Muscle of leg (tissue), 11 donors: Measurements from ENCODE around the gene NECAP2. TPM values are rescaled to one million over a fixed set of nuclear protein-coding genes. Genes with fewer than 3 reads are reported as not detected.
"Not testable (repeated sequence)": the region's sequence is repeated elsewhere in the genome, so short reads cannot be mapped to it uniquely, and the experiment has no call there.

Experiments
- DNase-seq: peaks from one replicate; pipeline ENCODE4 v3.0.0; 2013
- H3K27ac ChIP-seq: one replicate; pipeline ENCODE4 v1.5.1; 2013; ENCODE audit warnings: mild to moderate bottlenecking, low read length, control low read depth
- H3K27me3 ChIP-seq: one replicate; pipeline ENCODE4 v1.6.1; 2013; ENCODE audit warnings: low read length; ENCODE audit not compliant: control insufficient read depth, insufficient read depth
- H3K36me3 ChIP-seq: one replicate; pipeline ENCODE4 v1.6.1; 2013; ENCODE audit warnings: low read length; ENCODE audit not compliant: control insufficient read depth, insufficient read depth
- H3K4me1 ChIP-seq: one replicate; pipeline ENCODE4 v1.6.1; 2013; ENCODE audit warnings: low read length; ENCODE audit not compliant: control insufficient read depth, insufficient read depth
- H3K4me3 ChIP-seq: one replicate; pipeline ENCODE4 v1.5.1; 2013; ENCODE audit warnings: low read length, control low read depth
- H3K9me3 ChIP-seq: replicated peaks from 2 replicates; pipeline ENCODE4 v1.6.1; 2013; ENCODE audit warnings: low read depth, low read length; ENCODE audit not compliant: control insufficient read depth
- WGBS: methylation state at CpG from one replicate; pipeline ENCODE4 v1.1.5; 2013; ENCODE audit warnings: missing lambda C conversion rate; ENCODE audit not compliant: insufficient coverage; 5-methylcytosine and 5-hydroxymethylcytosine counted together
- polyA plus RNA-seq, 8 donors: library from polyadenylated mRNA; unstranded; fragments of 120-200 nt; gene quantifications; one replicate each; pipeline versions ENCODE4 v1.2.1 to v1.2.3, GENCODE V29; 2013; ENCODE audit warnings: inconsistent platforms in 1 of 8, low replicate concordance in 1 of 8; ENCODE audit not compliant: insufficient read length in 8 of 8, insufficient read depth in 1 of 8
- total RNA-seq: library from RNA; stranded (reverse); fragments of 120-200 nt; gene quantifications from one replicate; pipeline ENCODE4 v1.2.4, GENCODE V29; 2013

The NECAP2 gene
- total and polyA plus RNA-seq, 9 donors, result 33.7 to 45.5 (median 38.5) TPM

GRCh38 chr1:16505870-16506269 is 65.3 kb downstream of the NECAP2 start:
- not testable (repeated sequence) for DNase-seq, H3K36me3 ChIP-seq, H3K27ac ChIP-seq, H3K4me1 ChIP-seq, H3K27me3 ChIP-seq, H3K9me3 ChIP-seq, H3K4me3 ChIP-seq
- WGBS, result 100% methylated on average over 1 of the region's 2 CpGs

- H3K27me3 ChIP-seq, H3K9me3 ChIP-seq, H3K27ac ChIP-seq, H3K4me3 ChIP-seq, H3K4me1 ChIP-seq, H3K36me3 ChIP-seq, DNase-seq: not testable (repeated sequence)
- WGBS, result 76% methylated on average over 13 of the region's 15 CpGs
Observed at GRCh38 chr1:16506364-16507136, 66.0 kb downstream of the NECAP2 start.

GRCh38 chr1:16508861-16509445 is 68.4 kb downstream of the NECAP2 start:
- H3K27me3 ChIP-seq, H3K27ac ChIP-seq, H3K4me3 ChIP-seq, H3K36me3 ChIP-seq, H3K9me3 ChIP-seq, H3K4me1 ChIP-seq, DNase-seq: not testable (repeated sequence)
- WGBS, result 75% methylated on average over 5 of the region's 8 CpGs

Other genes starting within 250 kb of the NECAP2 start
- gene ARHGEF19, start 228.1 kb upstream of the NECAP2 start, total RNA-seq, result 1.3 TPM
- 1 to 10 TPM; 2.4 to 9.2 (median 3.1) TPM for gene ARHGEF19, start 228.1 kb upstream of the NECAP2 start, polyA plus RNA-seq
- 2.7 TPM for gene CPLANE2, start 203.5 kb upstream of the NECAP2 start, total RNA-seq
- 1 to 10 TPM; 1.7 to 3.4 (median 2.8) TPM for gene CPLANE2, start 203.5 kb upstream of the NECAP2 start, polyA plus RNA-seq
- gene FBXO42, start 88.2 kb upstream of the NECAP2 start, total RNA-seq, result 14.8 TPM
- gene FBXO42, start 88.2 kb upstream of the NECAP2 start, polyA plus RNA-seq, result 10 to 100 TPM; 15.0 to 21.0 (median 16.6) TPM
- 52.8 TPM for gene SZRD1, start 73.5 kb upstream of the NECAP2 start, total RNA-seq
- 100 to 1,000 TPM in 1 of 8 donors, 10 to 100 TPM in 7; 74.1 to 102 (median 92.4) TPM for gene SZRD1, start 73.5 kb upstream of the NECAP2 start, polyA plus RNA-seq
- gene SPATA21, start 3.3 kb upstream of the NECAP2 start, total RNA-seq, result 0.04 TPM
- gene SPATA21, start 3.3 kb upstream of the NECAP2 start, polyA plus RNA-seq, result under 1 TPM in 6 of 8 donors, not detected in 2; 0.10 to 0.24 (median 0.13) TPM
- 2,384 TPM for gene RNU1-1, start 73.6 kb downstream of the NECAP2 start, total RNA-seq
- not detected for gene RNU1-1, start 73.6 kb downstream of the NECAP2 start, polyA plus RNA-seq
- gene NBPF1, start 172.8 kb downstream of the NECAP2 start, total RNA-seq, result 104 TPM
- gene NBPF1, start 172.8 kb downstream of the NECAP2 start, polyA plus RNA-seq, result 100 to 1,000 TPM in 7 of 8 donors, 10 to 100 TPM in 1; 72.6 to 148 (median 115) TPM
- gene RNU1-3, start 226.2 kb downstream of the NECAP2 start, total RNA-seq, result 2,384 TPM
- not detected for gene RNU1-3, start 226.2 kb downstream of the NECAP2 start, polyA plus RNA-seq